H9 (cell line): ENCODE measurements around the gene RBPJ. TPM values are rescaled to one million over a fixed set of nuclear protein-coding genes. Genes with fewer than 3 reads are reported as not detected.

Experiments used
- DNase-seq: peaks from one replicate; pipeline ENCODE4 v3.0.0-alpha.2; 2017
- H2AFZ ChIP-seq: one replicate; pipeline ENCODE4 v1.6.1; 2013; ENCODE audit warnings: mild to moderate bottlenecking, low read length, control low read depth, moderate library complexity
- H2AK5ac ChIP-seq: 2 replicates; pipeline ENCODE4 v1.6.1; 2013; ENCODE audit warnings: low read length, control low read depth, mixed read lengths; ENCODE audit not compliant: insufficient read length
- H2BK120ac ChIP-seq: one replicate; pipeline ENCODE4 v1.6.1; 2013; ENCODE audit warnings: low read depth, mild to moderate bottlenecking, low read length, control low read depth, inconsistent platforms; ENCODE audit not compliant: poor library complexity, severe bottlenecking
- H2BK12ac ChIP-seq: 2 replicates; pipeline ENCODE4 v1.6.1; 2013; ENCODE audit warnings: low read length, control low read depth, mixed read lengths, low read depth; ENCODE audit not compliant: insufficient read length
- H2BK15ac ChIP-seq: 2 replicates; pipeline ENCODE4 v1.6.1; 2013; ENCODE audit warnings: low read depth, low read length, control low read depth
- H2BK20ac ChIP-seq: one replicate; pipeline ENCODE4 v1.6.1; 2013; ENCODE audit warnings: low read depth, mild to moderate bottlenecking, low read length, control low read depth, inconsistent platforms; ENCODE audit not compliant: poor library complexity, severe bottlenecking
- H2BK5ac ChIP-seq: 2 replicates; pipeline ENCODE4 v1.6.1; 2013; ENCODE audit warnings: low read length, control low read depth, mixed read lengths; ENCODE audit not compliant: insufficient read length
- H3K14ac ChIP-seq: 2 replicates; pipeline ENCODE4 v1.6.1; 2013; ENCODE audit warnings: low read length, control low read depth; ENCODE audit not compliant: insufficient read depth
- H3K18ac ChIP-seq: 2 replicates; pipeline ENCODE4 v1.6.1; 2013; ENCODE audit warnings: low read depth, mild to moderate bottlenecking, mixed read lengths, low read length, control low read depth; ENCODE audit not compliant: insufficient read length
- H3K23ac ChIP-seq: 2 replicates; pipeline ENCODE4 v1.6.1; 2013; ENCODE audit warnings: low read length, control low read depth, mixed read lengths, low read depth; ENCODE audit not compliant: insufficient read length
- H3K23me2 ChIP-seq: 2 replicates; pipeline ENCODE4 v1.6.1; 2013; ENCODE audit warnings: low read depth, mild to moderate bottlenecking, mixed read lengths, low read length, control low read depth; ENCODE audit not compliant: insufficient read length, poor library complexity, severe bottlenecking
- H3K27ac ChIP-seq: 2 replicates; pipeline ENCODE4 v1.5.1; 2013; ENCODE audit warnings: low read length, control low read depth, mixed read lengths, low read depth; ENCODE audit not compliant: insufficient read length
- H3K27me3 ChIP-seq: 2 replicates; pipeline ENCODE4 v1.6.1; 2013; ENCODE audit warnings: low read length, control low read depth, inconsistent platforms; ENCODE audit not compliant: insufficient read depth
- H3K4ac ChIP-seq: 2 replicates; pipeline ENCODE4 v1.6.1; 2013; ENCODE audit warnings: low read depth, mild to moderate bottlenecking, control low read depth, inconsistent platforms, low read length, moderate library complexity
- H3K4me1 ChIP-seq: 2 replicates; pipeline ENCODE4 v1.6.1; 2013; ENCODE audit warnings: low read length, control low read depth, inconsistent platforms; ENCODE audit not compliant: insufficient read depth
- H3K4me2 ChIP-seq: 2 replicates; pipeline ENCODE4 v1.6.1; 2013; ENCODE audit warnings: low read length, control low read depth, mixed read lengths; ENCODE audit not compliant: insufficient read length, insufficient read depth
- H3K56ac ChIP-seq: 2 replicates; pipeline ENCODE4 v1.6.1; 2013; ENCODE audit warnings: low read depth, mild to moderate bottlenecking, mixed read lengths, low read length, control low read depth; ENCODE audit not compliant: insufficient read length
- H3K79me1 ChIP-seq: 2 replicates; pipeline ENCODE4 v1.6.1; 2013; ENCODE audit warnings: low read depth, mild to moderate bottlenecking, moderate library complexity, low read length, control low read depth, inconsistent platforms; ENCODE audit not compliant: insufficient read depth, poor library complexity, severe bottlenecking
- H3K79me2 ChIP-seq: 2 replicates; pipeline ENCODE4 v1.6.1; 2013; ENCODE audit warnings: low read length, control low read depth, inconsistent platforms; ENCODE audit not compliant: insufficient read depth
- H3K9ac ChIP-seq: 2 replicates; pipeline ENCODE4 v1.6.1; 2013; ENCODE audit warnings: low read length, control low read depth, mixed read lengths; ENCODE audit not compliant: insufficient read length; ENCODE audit errors: extremely low read depth
- H3K9me3 ChIP-seq: one replicate; pipeline ENCODE4 v1.6.1; 2013; ENCODE audit warnings: low read depth, low read length, inconsistent platforms; ENCODE audit not compliant: control insufficient read depth
- H3T11ph ChIP-seq: one replicate; pipeline ENCODE4 v1.6.1; 2013; ENCODE audit warnings: mild to moderate bottlenecking, low read length, control low read depth, inconsistent platforms
- H4K20me1 ChIP-seq: one replicate; pipeline ENCODE4 v1.6.1; 2013; ENCODE audit not compliant: control insufficient read depth, insufficient read length, insufficient read depth
- H4K5ac ChIP-seq: 2 replicates; pipeline ENCODE4 v1.6.1; 2013; ENCODE audit warnings: low read depth, mild to moderate bottlenecking, mixed read lengths, low read length, control low read depth; ENCODE audit not compliant: insufficient read length
- H4K8ac ChIP-seq: replicated peaks from 2 replicates; pipeline ENCODE4 v1.6.1; 2013; ENCODE audit warnings: low read length, control low read depth, mixed read lengths, low read depth; ENCODE audit not compliant: insufficient read length
- H4K91ac ChIP-seq: 2 replicates; pipeline ENCODE4 v1.6.1; 2013; ENCODE audit warnings: low read depth, mild to moderate bottlenecking, moderate library complexity, mixed read lengths, low read length, control low read depth; ENCODE audit not compliant: insufficient read length
- H3K27ac Mint-ChIP-seq, 3 experiments: 2 replicates in 2 of 3; 3 replicates in 1 of 3; pipeline ENCODE4 v1.8.0; 2020 to 2021; ENCODE audit warnings: mixed read lengths in 3 of 3, mild to moderate bottlenecking in 1 of 3, moderate library complexity in 1 of 3
- H3K27me3 Mint-ChIP-seq: 2 replicates; pipeline ENCODE4 v1.8.0; 2021; ENCODE audit warnings: low read depth, mild to moderate bottlenecking, moderate library complexity, mixed read lengths
- H3K36me3 Mint-ChIP-seq, 3 experiments: 2 replicates in 2 of 3; 3 replicates in 1 of 3; pipeline ENCODE4 v1.8.0; 2020 to 2021; ENCODE audit warnings: low read depth in 3 of 3, mixed read lengths in 3 of 3; ENCODE audit not compliant: insufficient read depth in 1 of 3
- H3K4me1 Mint-ChIP-seq, 2 experiments: 2 replicates each; pipeline ENCODE4 v1.8.0; 2020; ENCODE audit warnings: mixed read lengths in 2 of 2
- H3K4me3 Mint-ChIP-seq, 2 experiments: 2 replicates in 1 of 2; 3 replicates in 1 of 2; pipeline ENCODE4 v1.8.0; 2020 to 2021; ENCODE audit warnings: mild to moderate bottlenecking in 2 of 2, mixed read lengths in 2 of 2, moderate library complexity in 1 of 2
- H3K9me3 Mint-ChIP-seq, 2 experiments: 2 replicates in 1 of 2; 3 replicates in 1 of 2; pipeline ENCODE4 v1.8.0; 2020; ENCODE audit warnings: mild to moderate bottlenecking in 2 of 2, mixed read lengths in 2 of 2, moderate library complexity in 1 of 2
- CTCF ChIP-seq: fragments of 200-600 bp; sonication (generic); conservative IDR thresholded peaks from 3 replicates; pipeline ENCODE4 v1.8.0; 2021; ENCODE audit warnings: antibody characterized with exemption, mild to moderate bottlenecking
- WGBS: extraction: QIAGEN DNeasy Blood & Tissue Kit; methylation state at CpG from one replicate; pipeline ENCODE4 v1.1.7; 2013; ENCODE audit warnings: missing lambda C conversion rate, low lambda C conversion rate, mixed read lengths; ENCODE audit not compliant: insufficient read length; ENCODE audit errors: extremely low coverage; 5-methylcytosine and 5-hydroxymethylcytosine counted together
- total RNA-seq: library from RNA; stranded (reverse); gene quantifications from 2 replicates; pipeline ENCODE4 v1.2.1, GENCODE V29; 2021

Gene RBPJ
- total RNA-seq, 1 experiment from 2014 or later = 166 TPM

GRCh38 chr4:26285272-26285671 lies 35.5 kb upstream of the RBPJ start:
- Histone ChIP-seq H3K4me2 (no peak overlapping the region), H3K27ac (no peak overlapping the region), H3T11ph (no peak overlapping the region), H2BK20ac (no peak overlapping the region), H3K4ac (no peak overlapping the region), H2AK5ac (no peak overlapping the region), H2BK120ac (no peak overlapping the region), H3K56ac (no peak overlapping the region), H3K18ac (no peak overlapping the region), H3K14ac (no peak overlapping the region), H3K23ac (no peak overlapping the region), H4K91ac (no peak overlapping the region), H3K23me2 (no peaks in the 10 kb centered on the region), H3K79me1 (no peaks in the 10 kb centered on the region), H4K20me1 (no peaks in the 10 kb centered on the region), H3K9me3 (no peaks in the 10 kb centered on the region), H3K79me2 (no peaks in the 10 kb centered on the region), H3K27me3 (no peaks in the 10 kb centered on the region), H2BK15ac (no peak overlapping the region), H2AFZ (no peak overlapping the region), H4K5ac (no peak overlapping the region), H2BK5ac (no peak overlapping the region), H3K9ac (no peak overlapping the region), H3K4me1 (no peaks in the 10 kb centered on the region), H4K8ac (no peak overlapping the region), H2BK12ac (no peak overlapping the region)
- H3K4me1 Mint-ChIP-seq = peaks cover 11 to 15% of the 10 kb centered on the region in 2 experiments
- H3K27me3 Mint-ChIP-seq = no peaks in the 10 kb centered on the region
- no peak for TF ChIP-seq CTCF
- H3K4me3 Mint-ChIP-seq = no peak overlapping the region
- WGBS = 100% methylated on average over 2 of the region's 4 CpGs
- no peak overlapping the region for H3K27ac Mint-ChIP-seq
- H3K9me3 Mint-ChIP-seq = no peaks in the 10 kb centered on the region
- no peak for DNase-seq
- no peaks in the 10 kb centered on the region for H3K36me3 Mint-ChIP-seq
